B cell (primary cell): ENCODE results near the gene AQP9. TPM values are rescaled to one million over a fixed set of nuclear protein-coding genes. Genes with fewer than 3 reads are reported as not detected.

Experiments used
- ATAC-seq: fragments of 200-7000 bp; cut with Tn5 transposase; one replicate; pipeline ENCODE4 v1.10.0; 2021; ENCODE audit warnings: low read depth, mild to moderate bottlenecking, moderate number of reproducible peaks, moderate library complexity
- CTCF ChIA-PET: fragments of 350-600 bp; sonication (Branson Sonifier 250); formaldehyde crosslinking; loops from one replicate; lab custom pipeline; 2021; ENCODE audit warnings: antibody characterized with exemption, inconsistent platforms; lab: Charles Lee
- POLR2A ChIA-PET: fragments of 350-600 bp; sonication (Branson Sonifier 250); formaldehyde crosslinking; loops from one replicate; lab custom pipeline; 2021; ENCODE audit warnings: antibody characterized with exemption; lab: Charles Lee
- DNase-seq: peaks from one replicate; pipeline ENCODE4 v3.0.0; 2013
- H2AFZ ChIP-seq: 2 replicates; pipeline ENCODE4 v1.6.1; 2012; ENCODE audit warnings: mild to moderate bottlenecking, low read depth, low read length; ENCODE audit not compliant: insufficient read depth, poor library complexity, severe bottlenecking
- H3K27ac ChIP-seq, 2 donors: 1 replicate in 1 of 2; 2 replicates in 1 of 2; pipeline ENCODE4 v1.5.1; 2012 to 2013; ENCODE audit warnings: low read length in 2 of 2, mild to moderate bottlenecking in 2 of 2, moderate library complexity in 1 of 2
- H3K27me3 ChIP-seq, 4 experiments: fragments of 200-600 bp in 1 of 4; sonication (generic) in 1 of 4; replicated peaks in 1 of 4; 1 replicate in 2 of 4; 2 replicates in 2 of 4; pipeline versions ENCODE4 v1.6.1 to v1.7.0; 2013 to 2016; ENCODE audit warnings: low read length in 3 of 4, mild to moderate bottlenecking in 2 of 4, mixed read lengths in 1 of 4, moderate library complexity in 1 of 4; ENCODE audit not compliant: insufficient read depth in 4 of 4, control insufficient read depth in 3 of 4; ENCODE audit errors: control extremely low read depth in 1 of 4
- H3K36me3 ChIP-seq, 2 experiments: replicated peaks in 1 of 2; 1 replicate in 1 of 2; 2 replicates in 1 of 2; pipeline versions ENCODE4 v1.6.1 to v1.7.1; 2013; ENCODE audit warnings: low read length in 1 of 2; ENCODE audit not compliant: insufficient read depth in 2 of 2, control insufficient read depth in 1 of 2; ENCODE audit errors: control extremely low read depth in 1 of 2, extremely low read depth in 1 of 2
- H3K4me1 ChIP-seq, 2 donors: fragments of 200-600 bp in 1 of 2; sonication (generic) in 1 of 2; 1 replicate in 1 of 2; 2 replicates in 1 of 2; pipeline versions ENCODE4 v1.5.1 to v1.6.1; 2013 to 2017; ENCODE audit warnings: low read length in 2 of 2; ENCODE audit not compliant: control insufficient read depth in 2 of 2, insufficient read depth in 2 of 2
- H3K4me2 ChIP-seq: replicated peaks from 2 replicates; pipeline ENCODE3; 2012; ENCODE audit warnings: mild to moderate bottlenecking, low read depth, low read length; ENCODE audit not compliant: poor library complexity, severe bottlenecking
- H3K4me3 ChIP-seq, 5 experiments: fragments of 200-600 bp in 1 of 5; sonication (generic) in 1 of 5; 1 replicate in 3 of 5; 2 replicates in 2 of 5; pipeline versions ENCODE4 v1.5.1 to v1.7.0; 2011 to 2016; ENCODE audit warnings: low read length in 4 of 5, mild to moderate bottlenecking in 4 of 5, low read depth in 2 of 5, control low read depth in 1 of 5, moderate library complexity in 1 of 5; ENCODE audit not compliant: insufficient read depth in 1 of 5; ENCODE audit errors: control extremely low read depth in 1 of 5, extremely low read depth in 1 of 5
- H3K79me2 ChIP-seq: fragments of 200-600 bp; sonication (generic); one replicate; pipeline ENCODE4 v1.6.0; 2016; ENCODE audit warnings: low read length; ENCODE audit not compliant: control insufficient read depth, insufficient read depth
- H3K9ac ChIP-seq: fragments of 200-600 bp; sonication (generic); 2 replicates; pipeline ENCODE4 v1.6.1; 2017; ENCODE audit warnings: mild to moderate bottlenecking, low read length, moderate library complexity
- H3K9me3 ChIP-seq, 3 donors: one replicate each; pipeline versions ENCODE4 v1.6.1 to v1.7.1; 2013; ENCODE audit warnings: low read length in 2 of 3; ENCODE audit not compliant: control insufficient read depth in 2 of 3, insufficient read depth in 1 of 3; ENCODE audit errors: control extremely low read depth in 1 of 3
- H4K20me1 ChIP-seq: 2 replicates; pipeline ENCODE4 v1.6.0; 2012; ENCODE audit warnings: mild to moderate bottlenecking, low read length; ENCODE audit not compliant: insufficient read depth, control insufficient read depth, poor library complexity, severe bottlenecking
- H3K27ac Mint-ChIP-seq: one replicate; pipeline ENCODE4 v1.8.0; 2021; ENCODE audit warnings: mixed read lengths
- H3K27me3 Mint-ChIP-seq: one replicate; pipeline ENCODE4 v1.8.0; 2021; ENCODE audit warnings: mixed read lengths
- H3K4me1 Mint-ChIP-seq: one replicate; pipeline ENCODE4 v1.8.0; 2021; ENCODE audit warnings: mixed read lengths
- H3K4me3 Mint-ChIP-seq: one replicate; pipeline ENCODE4 v1.8.0; 2021; ENCODE audit warnings: mixed read lengths
- H3K9me3 Mint-ChIP-seq: one replicate; pipeline ENCODE4 v1.8.0; 2022; ENCODE audit warnings: mixed read lengths; ENCODE audit not compliant: insufficient read depth
- EZH2 ChIP-seq: IDR thresholded peaks from 2 replicates; pipeline ENCODE4 v1.6.1; 2012; ENCODE audit warnings: borderline replicate concordance, low read depth, mild to moderate bottlenecking, moderate library complexity, low read length; ENCODE audit not compliant: insufficient read depth, poor library complexity, severe bottlenecking
- WGBS: methylation state at CpG from one replicate; pipeline ENCODE4 v1.1.5; 2013; ENCODE audit warnings: missing lambda C conversion rate; ENCODE audit not compliant: insufficient coverage; 5-methylcytosine and 5-hydroxymethylcytosine counted together
- intact Hi-C: fragments of 100-400 bp; cut with micrococcal nuclease; formaldehyde crosslinking; loops from one replicate; pipeline ENCODE4 v1.10.0; 2022
- polyA plus RNA-seq: library from polyadenylated mRNA; depleted of rRNA; stranded (reverse); fragments of >200 nt; gene quantifications from 2 replicates; pipeline ENCODE4 v1.2.3, GENCODE V29; 2012
- total RNA-seq, 2 donors: library from RNA; stranded (reverse); fragments of 120-200 nt in 1 of 2; gene quantifications; 1 replicate in 1 of 2; 2 replicates in 1 of 2; pipeline versions ENCODE4 v1.2.3 to v1.2.4, GENCODE V29; 2013 to 2022
- TF ChIP-seq, protein P1 (sequence below): fragments of 200-600 bp; IDR thresholded peaks from one replicate; pipeline ENCODE4 v1.8.0; 2022; ENCODE audit warnings: antibody characterized with exemption, mild to moderate bottlenecking

AQP9 gene
- total and polyA plus RNA-seq, 2 donors (not counting 1 experiment from before 2014, with no cell fraction given): 0.10 TPM; not detected in 1

DNA sequence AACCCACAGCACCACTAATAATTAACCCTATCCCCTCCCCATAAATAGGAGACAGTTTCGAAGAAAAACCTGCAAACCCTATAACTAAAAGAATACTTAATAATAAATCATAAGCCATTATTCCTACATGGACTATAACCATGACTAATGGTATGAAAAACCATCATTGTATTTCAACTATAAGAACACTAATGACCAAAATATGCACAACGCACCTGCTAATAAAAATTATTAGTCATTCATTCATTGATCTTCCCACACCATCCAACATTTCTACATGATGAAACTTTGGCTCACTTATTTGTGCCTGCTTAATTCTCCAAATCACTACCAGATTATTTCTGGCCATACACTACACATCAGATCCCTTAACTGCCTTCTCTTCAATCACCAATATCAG lies 16.6 kb downstream of the AQP9 start:
- H3K36me3 ChIP-seq: no peaks in the 10 kb centered on the region
- H3K27ac Mint-ChIP-seq: no peak overlapping the region
- WGBS: 100% methylated on average over 1 of the region's 2 CpGs

DNA sequence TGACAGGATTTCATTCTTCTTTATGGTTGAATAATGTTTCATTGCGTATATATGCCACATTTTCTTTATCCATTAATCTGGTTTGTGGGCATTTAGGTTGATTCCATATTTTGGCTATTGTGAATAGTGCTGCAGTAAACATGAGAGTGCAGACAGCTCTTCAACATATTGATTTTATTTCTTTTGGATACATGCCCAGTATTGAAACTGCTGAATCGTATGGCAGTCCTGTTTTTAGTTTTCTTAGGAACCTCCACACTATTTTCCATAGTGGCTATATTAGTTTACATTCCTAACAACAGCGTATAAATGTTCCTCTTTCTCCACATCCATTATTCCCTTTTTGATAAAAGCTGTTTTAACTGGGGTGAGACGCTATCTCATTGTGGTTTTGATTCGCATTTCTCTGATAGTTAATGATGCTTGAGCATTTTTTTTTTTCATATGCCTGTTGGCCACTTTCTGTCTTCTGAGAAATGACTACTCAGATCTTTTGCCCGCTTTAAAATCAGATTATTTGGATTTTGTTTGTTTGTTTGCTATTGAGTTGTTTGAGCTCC lies 21.7 kb downstream of the AQP9 start:
- no peak for TF ChIP-seq EZH2
- TF ChIP-seq, protein P1, sequence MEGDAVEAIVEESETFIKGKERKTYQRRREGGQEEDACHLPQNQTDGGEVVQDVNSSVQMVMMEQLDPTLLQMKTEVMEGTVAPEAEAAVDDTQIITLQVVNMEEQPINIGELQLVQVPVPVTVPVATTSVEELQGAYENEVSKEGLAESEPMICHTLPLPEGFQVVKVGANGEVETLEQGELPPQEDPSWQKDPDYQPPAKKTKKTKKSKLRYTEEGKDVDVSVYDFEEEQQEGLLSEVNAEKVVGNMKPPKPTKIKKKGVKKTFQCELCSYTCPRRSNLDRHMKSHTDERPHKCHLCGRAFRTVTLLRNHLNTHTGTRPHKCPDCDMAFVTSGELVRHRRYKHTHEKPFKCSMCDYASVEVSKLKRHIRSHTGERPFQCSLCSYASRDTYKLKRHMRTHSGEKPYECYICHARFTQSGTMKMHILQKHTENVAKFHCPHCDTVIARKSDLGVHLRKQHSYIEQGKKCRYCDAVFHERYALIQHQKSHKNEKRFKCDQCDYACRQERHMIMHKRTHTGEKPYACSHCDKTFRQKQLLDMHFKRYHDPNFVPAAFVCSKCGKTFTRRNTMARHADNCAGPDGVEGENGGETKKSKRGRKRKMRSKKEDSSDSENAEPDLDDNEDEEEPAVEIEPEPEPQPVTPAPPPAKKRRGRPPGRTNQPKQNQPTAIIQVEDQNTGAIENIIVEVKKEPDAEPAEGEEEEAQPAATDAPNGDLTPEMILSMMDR: no peak
- intact Hi-C loops: no loop called here
- H3K4me3 ChIP-seq: no peak overlapping the region
- no peaks in the 10 kb centered on the region for H3K79me2 ChIP-seq
- H3K9ac ChIP-seq: no peak overlapping the region
- no peak overlapping the region for H2AFZ ChIP-seq
- H3K4me2 ChIP-seq: no peak overlapping the region
- Mint-ChIP-seq H3K27me3 (peaks cover 29% of the 10 kb centered on the region), H3K4me1 (no peaks in the 10 kb centered on the region), H3K27ac (no peak overlapping the region), H3K4me3 (no peak overlapping the region), H3K9me3 (no peaks in the 10 kb centered on the region)
- peaks cover 0 to 5% (median 0%) of the 10 kb centered on the region in 4 experiments for H3K27me3 ChIP-seq
- WGBS: 90% methylated on average over 3 of the region's 6 CpGs
- no peak for ATAC-seq
- H3K27ac ChIP-seq: no peak overlapping the region
- no peaks in the 10 kb centered on the region for H4K20me1 ChIP-seq
- H3K9me3 ChIP-seq: peaks cover 0 to 1% (median 0%) of the 10 kb centered on the region in 3 donors
- CTCF ChIA-PET: no interaction called here
- no peaks in the 10 kb centered on the region for H3K4me1 ChIP-seq
- no peak for DNase-seq
- no peaks in the 10 kb centered on the region for H3K36me3 ChIP-seq
- POLR2A ChIA-PET: no interaction called here

More for the DNA sequence above, 16.6 kb downstream of the AQP9 start:
- ChIA-PET CTCF (no interaction called here), POLR2A (no interaction called here)
- ATAC-seq (no peak), DNase-seq (no peak)
- peaks cover 0 to 5% (median 0%) of the 10 kb centered on the region in 4 experiments for H3K27me3 ChIP-seq
- peaks cover 6% of the 10 kb centered on the region for H3K27me3 Mint-ChIP-seq
- no peak overlapping the region for H3K27ac ChIP-seq
- no peaks in the 10 kb centered on the region for H3K4me1 Mint-ChIP-seq
- no peaks in the 10 kb centered on the region for H3K9me3 Mint-ChIP-seq
- H3K79me2 ChIP-seq: no peaks in the 10 kb centered on the region
- H3K9ac ChIP-seq: no peak overlapping the region
- TF ChIP-seq EZH2: no peak
- TF ChIP-seq, protein P1: no peak
- no peak overlapping the region for H3K4me3 ChIP-seq
- no peaks in the 10 kb centered on the region for H3K9me3 ChIP-seq
- H4K20me1 ChIP-seq: no peaks in the 10 kb centered on the region
- no peak overlapping the region for H2AFZ ChIP-seq
- H3K4me1 ChIP-seq: no peaks in the 10 kb centered on the region
- intact Hi-C loops: no loop called here
- no peak overlapping the region for H3K4me3 Mint-ChIP-seq
- H3K4me2 ChIP-seq: no peak overlapping the region
